ENCODE results near the gene SPO11. TPM values are rescaled to one million over a fixed set of nuclear protein-coding genes. Genes with fewer than 3 reads are reported as not detected.

The SPO11 gene
- total and polyA plus RNA-seq, 2 experiments from 2014 or later = not detected

- TF ChIP-seq ETS1 (IDR thresholded peaks at IDR 0.05) = no peak
These were observed 37.0 kb upstream of the SPO11 start (continued) for GRCh38 chr20:57292611-57293010.

- no peaks in the 10 kb centered on the region for H3K36me3 Mint-ChIP-seq (ENCODE audit: low read depth)
- DNase-seq (ENCODE audit: low spot score) = no peak
- Histone ChIP-seq H3K27ac (ENCODE audit: low read depth) (no peak overlapping the region), H4K20me1 (replicated peaks; ENCODE audit: insufficient read depth) (no peaks in the 10 kb centered on the region), H3F3A (replicated peaks; ENCODE audit: low read depth) (no peaks in the 10 kb centered on the region), H3K36me3 (ENCODE audit: insufficient read depth) (no peaks in the 10 kb centered on the region), H3K4me2 (no peak overlapping the region), H3K4me1 (ENCODE audit: insufficient read depth) (peaks cover 8% of the 10 kb centered on the region; the same call in 1 of the 2 replicates), H3K27me3 (ENCODE audit: insufficient read depth) (no peaks in the 10 kb centered on the region), H3K9me2 (ENCODE audit: insufficient read depth) (no peaks in the 10 kb centered on the region), H2AFZ (no peak overlapping the region), H3K79me2 (replicated peaks; ENCODE audit: insufficient read depth) (no peaks in the 10 kb centered on the region), H3K4me3 (no peak overlapping the region)
- H3K27me3 Mint-ChIP-seq (ENCODE audit: insufficient read depth, low read depth, poor library complexity) = peaks cover 12% of the 10 kb centered on the region
- H3K4me1 Mint-ChIP-seq = peaks cover 23% of the 10 kb centered on the region
- H3K27ac Mint-ChIP-seq = no peak overlapping the region
- no peaks in the 10 kb centered on the region for H3K9me3 Mint-ChIP-seq
- H3K4me3 Mint-ChIP-seq = no peak overlapping the region
- no peak for ATAC-seq
- no peak for TF ChIP-seq ZNF462 (CRISPR knock-in tag; IDR thresholded peaks at IDR 0.05)
- no peak for TF ChIP-seq EZH2phosphoT487 (IDR thresholded peaks at IDR 0.05; ENCODE audit: unreplicated experiment)
- TF ChIP-seq POLR2AphosphoS5 (IDR thresholded peaks at IDR 0.05; ENCODE audit: low read depth) = no peak
- no peak for TF ChIP-seq ETS1 (IDR thresholded peaks at IDR 0.05)
- no peak for TF ChIP-seq NANOG (IDR thresholded peaks at IDR 0.05; ENCODE audit: borderline replicate concordance)
- TF ChIP-seq ZNF114 (CRISPR knock-in tag; IDR thresholded peaks at IDR 0.05) = no peak
- TF ChIP-seq REST (IDR thresholded peaks at IDR 0.05; ENCODE audit: unreplicated experiment) = no peak
- no peak for TF ChIP-seq STAT1 (IDR thresholded peaks at IDR 0.05; ENCODE audit: unreplicated experiment)
- no peak for TF ChIP-seq JUNB (IDR thresholded peaks at IDR 0.05; ENCODE audit: unreplicated experiment)
- TF ChIP-seq ZNF331 (CRISPR knock-in tag; IDR thresholded peaks at IDR 0.05; ENCODE audit: low read depth) = no peak
- TF ChIP-seq CTCF (conservative IDR thresholded peaks at IDR 0.05; ENCODE audit: low read depth in 2 of 2) = no peak
- no peak for TF ChIP-seq CREB1 (CRISPR knock-in tag; IDR thresholded peaks at IDR 0.05; ENCODE audit: low read depth)
These were observed 35.6 kb upstream of the SPO11 start for GRCh38 chr20:57293995-57294394.

Data from GM23338 (cell line).